Transverse colon (tissue), 3 donors: ENCODE results near the gene SLA2.

Source experiments
- CTCF ChIP-seq, 5 experiments: fragments of 200-600 bp in 3 of 5; fragments of 450-650 bp in 2 of 5; sonication (generic) in 3 of 5; IDR thresholded peaks; 1 replicate in 2 of 5; 2 replicates in 3 of 5; pipeline ENCODE4 v1.5.1; 2016 to 2017; ENCODE audit warnings: antibody characterized with exemption in 5 of 5, inconsistent platforms in 3 of 5, mild to moderate bottlenecking in 2 of 5, moderate library complexity in 1 of 5
- POLR2A ChIP-seq: fragments of 450-650 bp; IDR thresholded peaks from one replicate; pipeline ENCODE4 v1.6.1; 2016; ENCODE audit warnings: antibody characterized with exemption, mild to moderate bottlenecking, moderate library complexity

- no peak for TF ChIP-seq POLR2A
- TF ChIP-seq CTCF (IDR thresholded peaks at IDR 0.05) = no peak
Measured at GRCh38 chr20:36644706-36645095, 1.3 kb downstream of the SLA2 start.
